OCI-LY7 (cell line): ENCODE measurements around the gene GGTA1. TPM values are rescaled to one million over a fixed set of nuclear protein-coding genes. Genes with fewer than 3 reads are reported as not detected.

Source experiments
- BruUV-seq: library from RNA; stranded (reverse); fragments of 400-500 nt; replicated peaks from 2 replicates; lab custom pipeline; 2021; lab: Mats Ljungman, UMichigan
- CTCF ChIA-PET: fragments of 300-600 bp; sonication (Branson Sonifier 250); formaldehyde crosslinking; loops from one replicate; lab custom pipeline; 2022; ENCODE audit warnings: antibody characterized with exemption; ENCODE audit not compliant: unreplicated experiment; lab: Charles Lee
- POLR2A ChIA-PET: fragments of 300-600 bp; sonication (Branson Sonifier 250); formaldehyde crosslinking; loops from one replicate; lab custom pipeline; 2022; ENCODE audit warnings: antibody characterized with exemption; lab: Charles Lee
- DNase-seq: peaks from one replicate; pipeline ENCODE4 v3.0.0-alpha.2; 2015; ENCODE audit warnings: low spot score
- H2AFZ ChIP-seq: fragments of 200-600 bp; sonication (generic), shearing (Covaris generic); 2 replicates; pipeline ENCODE4 v1.6.1; 2014; ENCODE audit warnings: mild to moderate bottlenecking, antibody characterized with exemption, low read length, moderate library complexity
- H3K27ac ChIP-seq: fragments of 200-600 bp; sonication (generic); 2 replicates; pipeline ENCODE4 v1.5.1; 2014; ENCODE audit warnings: mixed run types, low read depth, mild to moderate bottlenecking, moderate library complexity, low read length, inconsistent platforms; ENCODE audit not compliant: poor library complexity, severe bottlenecking
- H3K36me3 ChIP-seq: fragments of 200-600 bp; sonication (generic); 2 replicates; pipeline ENCODE4 v1.6.1; 2014; ENCODE audit warnings: mild to moderate bottlenecking, antibody characterized with exemption, low read length, moderate library complexity, mixed read lengths; ENCODE audit not compliant: insufficient read depth
- H3K4me1 ChIP-seq: fragments of 200-600 bp; sonication (generic); 2 replicates; pipeline ENCODE4 v1.5.1; 2014; ENCODE audit warnings: mild to moderate bottlenecking, low read length; ENCODE audit not compliant: insufficient read depth, poor library complexity, severe bottlenecking
- H3K4me2 ChIP-seq: fragments of 200-600 bp; sonication (generic); 2 replicates; pipeline ENCODE4 v1.6.1; 2014; ENCODE audit warnings: mild to moderate bottlenecking, low read length
- H3K4me3 ChIP-seq: fragments of 200-600 bp; sonication (generic); 2 replicates; pipeline ENCODE4 v1.5.1; 2014; ENCODE audit warnings: mild to moderate bottlenecking, low read depth, low read length; ENCODE audit not compliant: poor library complexity, severe bottlenecking
- H3K79me2 ChIP-seq: fragments of 200-600 bp; sonication (generic); 2 replicates; pipeline ENCODE4 v1.6.1; 2016; ENCODE audit warnings: low read depth, mild to moderate bottlenecking, low read length, moderate library complexity, mixed read lengths; ENCODE audit not compliant: insufficient read depth
- H3K9me2 ChIP-seq: fragments of 200-600 bp; sonication (generic); 2 replicates; pipeline ENCODE4 v1.6.1; 2016; ENCODE audit warnings: mild to moderate bottlenecking, low read length, mixed read lengths; ENCODE audit not compliant: insufficient read depth
- H3K9me3 ChIP-seq: fragments of 200-600 bp; sonication (generic); 2 replicates; pipeline ENCODE4 v1.6.1; 2014; ENCODE audit warnings: mild to moderate bottlenecking, mixed run types, low read length, mixed read lengths
- H4K20me1 ChIP-seq: fragments of 200-600 bp; sonication (generic); 2 replicates; pipeline ENCODE4 v1.6.1; 2014; ENCODE audit warnings: mild to moderate bottlenecking, antibody characterized with exemption, low read length, moderate library complexity, mixed read lengths; ENCODE audit not compliant: insufficient read depth
- EZH2phosphoT487 ChIP-seq: fragments of 200-600 bp; sonication (generic); IDR thresholded peaks from 2 replicates; pipeline ENCODE4 v1.6.1; 2018; ENCODE audit warnings: low read depth, borderline replicate concordance, mild to moderate bottlenecking, mixed run types, antibody characterized with exemption, low read length, moderate library complexity, mixed read lengths
- intact Hi-C: fragments of 100-400 bp; cut with micrococcal nuclease; formaldehyde crosslinking; loops from one replicate; pipeline ENCODE4 v1.10.0; 2022; ENCODE audit not compliant: unreplicated experiment
- total RNA-seq, 2 experiments: library from RNA; depleted of rRNA in 1 of 2; stranded (reverse); fragments of >200 nt in 1 of 2; shearing (Covaris generic) in 1 of 2; gene quantifications; 2 replicates each; pipeline ENCODE4 v1.2.3, GENCODE V29; 2014 to 2022
- TF ChIP-seq, protein P1 (sequence below): fragments of 200-600 bp; sonication (generic); conservative IDR thresholded peaks from 2 replicates; pipeline ENCODE4 v1.5.1; 2014; ENCODE audit warnings: mild to moderate bottlenecking, antibody characterized with exemption, low read length, moderate library complexity, mixed read lengths

The GGTA1 gene
- total RNA-seq, 2 experiments from 2014 or later: not detected

DNA sequence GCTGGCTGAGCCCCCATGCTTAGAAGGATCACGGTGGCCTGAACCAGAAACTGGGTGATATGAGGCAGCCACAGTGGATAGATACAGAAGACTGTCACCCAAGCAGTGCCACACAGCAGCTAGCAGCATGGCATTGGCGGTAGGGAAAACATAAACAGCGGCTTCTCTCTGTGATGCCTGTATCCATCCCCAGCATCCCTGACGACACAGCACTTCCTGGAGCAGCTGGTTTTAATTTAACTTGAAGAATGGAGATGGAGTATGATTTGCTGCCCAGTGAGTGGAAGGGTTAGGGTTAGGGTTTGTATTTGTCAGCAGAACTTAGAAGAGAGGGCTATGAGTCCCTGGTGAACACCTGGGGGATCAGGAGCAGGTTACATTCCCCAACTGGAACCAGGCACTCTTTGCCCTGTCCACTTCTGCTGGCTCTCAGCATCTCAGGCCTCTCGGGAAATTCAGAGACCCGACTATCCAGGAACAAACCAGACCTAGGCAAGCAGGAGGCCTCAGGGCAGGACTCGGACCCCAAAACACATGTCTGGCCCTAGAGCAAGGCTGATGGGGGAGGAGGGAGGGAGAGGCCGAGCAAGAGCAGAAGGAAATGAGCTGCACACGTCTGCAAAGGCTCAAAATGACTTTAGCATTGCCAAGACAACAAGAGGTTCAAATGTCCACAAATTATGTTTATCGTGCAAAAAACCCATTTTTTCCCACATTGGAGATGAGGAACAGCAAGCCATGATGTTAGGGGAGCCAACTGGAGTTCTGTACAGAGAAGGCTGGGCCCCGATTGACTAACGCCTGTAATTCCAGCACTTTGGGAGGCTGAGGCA, 6.5 kb upstream of the GGTA1 start:
- Histone ChIP-seq H2AFZ (no peak overlapping the region), H3K9me2 (no peaks in the 10 kb centered on the region), H3K27ac (no peak overlapping the region), H3K4me3 (no peak overlapping the region), H3K4me2 (no peak overlapping the region), H3K9me3 (no peaks in the 10 kb centered on the region), H3K4me1 (no peaks in the 10 kb centered on the region), H3K36me3 (no peaks in the 10 kb centered on the region), H3K79me2 (no peaks in the 10 kb centered on the region), H4K20me1 (no peaks in the 10 kb centered on the region)
- intact Hi-C loops: no loop called here
- ChIA-PET POLR2A (no interaction called here), CTCF (no interaction called here)
- no peak for DNase-seq
- BruUV-seq: no TSS peak
- no peak for TF ChIP-seq EZH2phosphoT487
- TF ChIP-seq, protein P1, sequence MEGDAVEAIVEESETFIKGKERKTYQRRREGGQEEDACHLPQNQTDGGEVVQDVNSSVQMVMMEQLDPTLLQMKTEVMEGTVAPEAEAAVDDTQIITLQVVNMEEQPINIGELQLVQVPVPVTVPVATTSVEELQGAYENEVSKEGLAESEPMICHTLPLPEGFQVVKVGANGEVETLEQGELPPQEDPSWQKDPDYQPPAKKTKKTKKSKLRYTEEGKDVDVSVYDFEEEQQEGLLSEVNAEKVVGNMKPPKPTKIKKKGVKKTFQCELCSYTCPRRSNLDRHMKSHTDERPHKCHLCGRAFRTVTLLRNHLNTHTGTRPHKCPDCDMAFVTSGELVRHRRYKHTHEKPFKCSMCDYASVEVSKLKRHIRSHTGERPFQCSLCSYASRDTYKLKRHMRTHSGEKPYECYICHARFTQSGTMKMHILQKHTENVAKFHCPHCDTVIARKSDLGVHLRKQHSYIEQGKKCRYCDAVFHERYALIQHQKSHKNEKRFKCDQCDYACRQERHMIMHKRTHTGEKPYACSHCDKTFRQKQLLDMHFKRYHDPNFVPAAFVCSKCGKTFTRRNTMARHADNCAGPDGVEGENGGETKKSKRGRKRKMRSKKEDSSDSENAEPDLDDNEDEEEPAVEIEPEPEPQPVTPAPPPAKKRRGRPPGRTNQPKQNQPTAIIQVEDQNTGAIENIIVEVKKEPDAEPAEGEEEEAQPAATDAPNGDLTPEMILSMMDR: no peak

- TF ChIP-seq EZH2phosphoT487: no peak
- TF ChIP-seq, protein P1: no peak
- Histone ChIP-seq H3K9me2 (no peaks in the 10 kb centered on the region), H3K4me1 (peaks cover 4% of the 10 kb centered on the region), H3K27ac (no peak overlapping the region), H3K79me2 (no peaks in the 10 kb centered on the region), H4K20me1 (no peaks in the 10 kb centered on the region), H3K9me3 (no peaks in the 10 kb centered on the region), H3K36me3 (no peaks in the 10 kb centered on the region), H3K4me3 (no peak overlapping the region), H3K4me2 (no peak overlapping the region), H2AFZ (no peak overlapping the region)
- no TSS peak for BruUV-seq
- no peak for DNase-seq
- intact Hi-C loops: no loop called here
- CTCF ChIA-PET: no interaction called here
- POLR2A ChIA-PET: interaction anchor here (1.0 kb wide), 1 partner anchor 15 kb away, joined by 6 read pairs; no protein-coding TSS in a partner anchor
These were observed 3.8 kb upstream of the GGTA1 start for GRCh38 chr9:121503444-121503843.

DNA sequence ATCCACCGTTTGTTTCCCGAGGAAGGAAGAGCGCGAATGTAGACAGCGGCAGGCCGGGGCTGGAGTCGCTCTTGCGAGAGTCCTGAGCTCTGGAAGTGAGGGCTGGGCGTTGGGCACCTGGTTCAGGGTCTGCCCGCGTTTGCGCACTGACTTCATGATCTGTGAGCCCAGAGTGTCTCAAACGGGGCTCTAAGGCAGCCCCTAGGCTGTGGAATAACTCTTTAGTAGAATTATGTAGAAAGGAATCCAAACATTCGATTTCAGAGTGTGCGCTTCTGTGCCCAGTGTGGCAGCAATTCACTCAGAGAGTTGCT, 478 bp upstream of the GGTA1 start:
- no peak overlapping the region for H3K4me3 ChIP-seq

More for the DNA sequence above, 478 bp upstream of the GGTA1 start:
- intact Hi-C loops: no loop called here
- no peaks in the 10 kb centered on the region for H3K79me2 ChIP-seq
- no peaks in the 10 kb centered on the region for H3K9me3 ChIP-seq
- ChIA-PET POLR2A (no interaction called here), CTCF (no interaction called here)
- TF ChIP-seq EZH2phosphoT487: no peak
- TF ChIP-seq, protein P1: no peak
- no peak overlapping the region for H3K4me2 ChIP-seq
- H3K27ac ChIP-seq: no peak overlapping the region
- no TSS peak for BruUV-seq
- no peaks in the 10 kb centered on the region for H3K9me2 ChIP-seq
- peaks cover 12% of the 10 kb centered on the region for H3K4me1 ChIP-seq
- H4K20me1 ChIP-seq: no peaks in the 10 kb centered on the region
- no peak overlapping the region for H2AFZ ChIP-seq
- no peak for DNase-seq
- H3K36me3 ChIP-seq: no peaks in the 10 kb centered on the region
